Heart left ventricle (tissue), 16 donors: Measurements from ENCODE around the gene SIL1. TPM values are rescaled to one million over a fixed set of nuclear protein-coding genes. Genes with fewer than 3 reads are reported as not detected.

ENCODE experiments used
- ATAC-seq, 4 donors: fragments of 200-7000 bp; cut with Tn5 transposase; one replicate each; pipeline ENCODE4 v1.9.1; 2020 to 2022; ENCODE audit warnings: moderate library complexity in 4 of 4, mild to moderate bottlenecking in 3 of 4, moderate number of reproducible peaks in 1 of 4
- DNase-seq, 5 donors: peaks; one replicate each; pipeline ENCODE4 v3.0.0-alpha.2; 2020
- H3K27ac ChIP-seq, 12 donors: fragments of 200-600 bp; sonication (generic) in 4 of 12; one replicate each; pipeline versions ENCODE4 v1.5.0 to v1.8.0; 2016 to 2022; ENCODE audit warnings: mild to moderate bottlenecking in 2 of 12
- H3K27me3 ChIP-seq, 9 donors: fragments of 200-600 bp; sonication (generic) in 2 of 9; one replicate each; pipeline versions ENCODE4 v1.5.1 to v1.8.0; 2016 to 2022; ENCODE audit warnings: mild to moderate bottlenecking in 3 of 9
- H3K36me3 ChIP-seq, 9 donors: fragments of 200-600 bp; sonication (generic) in 2 of 9; one replicate each; pipeline versions ENCODE4 v1.5.0 to v1.8.0; 2018 to 2022; ENCODE audit warnings: mild to moderate bottlenecking in 2 of 9
- H3K4me1 ChIP-seq, 12 donors: fragments of 200-600 bp; sonication (generic) in 4 of 12; one replicate each; pipeline versions ENCODE4 v1.5.0 to v1.8.0; 2016 to 2022; ENCODE audit warnings: mild to moderate bottlenecking in 3 of 12
- H3K4me3 ChIP-seq, 12 donors: fragments of 200-600 bp; sonication (generic) in 4 of 12; one replicate each; pipeline versions ENCODE4 v1.5.0 to v1.8.0; 2017 to 2022; ENCODE audit warnings: mild to moderate bottlenecking in 9 of 12, moderate library complexity in 4 of 12
- H3K9me3 ChIP-seq, 12 donors: fragments of 200-600 bp; sonication (generic) in 4 of 12; one replicate each; pipeline versions ENCODE4 v1.5.0 to v1.8.0; 2016 to 2022; ENCODE audit warnings: mild to moderate bottlenecking in 1 of 12
- POLR2A ChIP-seq, 2 donors: fragments of 450-650 bp; IDR thresholded peaks; one replicate each; pipeline ENCODE4 v1.6.1; 2017; ENCODE audit warnings: antibody characterized with exemption in 2 of 2, mild to moderate bottlenecking in 2 of 2, moderate library complexity in 2 of 2
- WGBS, 4 donors: extraction: QIAGEN DNeasy Blood & Tissue Kit in 2 of 4; methylation state at CpG; one replicate each; pipeline versions ENCODE4 v1.1.5 to v1.1.7; 2013 to 2018; 5-methylcytosine and 5-hydroxymethylcytosine counted together
- intact Hi-C, 10 donors: fragments of 100-400 bp; cut with DNase I; formaldehyde crosslinking; loops; one replicate each; pipeline versions ENCODE4 v1.11.1 to v1.14.2; 2022
- polyA plus RNA-seq, 2 donors: library from polyadenylated mRNA; stranded (reverse); fragments of 200-250 nt; gene quantifications; one replicate each; pipeline ENCODE4 v1.2.3, GENCODE V29; 2013
- total RNA-seq, 9 donors: library from RNA; depleted of rRNA in 2 of 9; stranded (reverse); fragments of >200 nt in 2 of 9; fragmentation: NEBNext Ultra II Directional in 3 of 9; extraction: Animal tissue kit (Norgen Biotek cat#: 25700) in 3 of 9; gene quantifications; one replicate each; pipeline versions ENCODE4 v1.1.0 to v1.2.4, GENCODE V29; 2016 to 2023
- TF ChIP-seq, protein P1 (sequence below), 12 donors: fragments of 200-600 bp; sonication (generic) in 4 of 12; IDR thresholded peaks; one replicate each; pipeline versions ENCODE4 v1.5.0 to v1.8.0; 2018 to 2022; ENCODE audit warnings: antibody characterized with exemption in 12 of 12, mild to moderate bottlenecking in 5 of 12
- donor health status: ischemic (EF 13 %, LVEDD 7.1; RV severe dilation, severe dysfunction).
- donor health status: healthy with polysubstance abuse.
- donor health status: DM: no; HTN: yes; CAD: no.
- donor health status: DM: no; HTN: no; CAD: no.
- donor health status: ischemic (EF 25% LVEDD 6.9; RV normal size, moderate dysfunction).
- donor health status: ischemic (EF 25% LVEDD 5.7; RV mildly dilated, moderate dysfunction).
- donor health status: healthy.
- donor health status: DM: yes; HTN: yes; CAD: no.
- donor health status: ischemic (EF 35%, LVEDD 5.7; RV mildly dilated, moderate dysfunction).
- donor health status: nonischemic (EF 11% LVEDD 7.7; RV severe dilation, severe dysfunction).
- donor health status: DM: yes; HTN: yes; CAD: no.
- donor health status: PGD.
- donor health status: ischemic (EF 29% LVEDD 5.4; RV normal size, mild dysfunction).
- donor health status: nonischemic (EF 23%, LVEDD 6.1; RV moderate dilation, normal function).

Gene SIL1
- total and polyA plus RNA-seq, 11 donors, result 33.8 to 341 (median 40.2) TPM

DNA sequence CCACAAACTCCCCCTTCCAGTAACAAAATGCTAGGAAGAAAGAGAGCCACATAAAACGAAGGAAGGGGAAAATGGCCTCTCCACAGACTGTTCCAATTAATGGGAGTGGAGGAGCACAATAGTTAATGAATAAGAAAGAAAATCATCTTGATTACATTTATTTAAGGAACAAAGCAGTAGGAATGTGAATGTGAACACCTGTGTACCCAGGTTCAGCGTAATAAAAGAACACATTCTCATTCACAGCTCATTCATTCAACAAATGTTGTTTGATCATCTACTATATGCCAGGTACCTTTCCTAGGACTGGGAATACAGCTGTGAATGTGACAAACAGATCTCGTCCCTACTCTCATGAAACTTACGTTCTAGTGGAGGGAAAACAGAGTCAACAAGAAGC is 35.7 kb downstream of the SIL1 start:
- intact Hi-C loops, result no loop called here
- Histone ChIP-seq H3K9me3 (no peaks in the 10 kb centered on the region), H3K4me3 (no peak overlapping the region), H3K36me3 (no peaks in the 10 kb centered on the region), H3K27ac (no peak overlapping the region), H3K4me1 (peaks cover 0 to 3% (median 0%) of the 10 kb centered on the region in 12 donors), H3K27me3 (no peaks in the 10 kb centered on the region)
- DNase-seq, result no peak
- 93 to 96% (median 94%) methylated on average over 4 of the region's 4 CpGs for WGBS, 4 donors
- TF ChIP-seq POLR2A (IDR thresholded peaks at IDR 0.05), result no peak
- TF ChIP-seq, protein P1, sequence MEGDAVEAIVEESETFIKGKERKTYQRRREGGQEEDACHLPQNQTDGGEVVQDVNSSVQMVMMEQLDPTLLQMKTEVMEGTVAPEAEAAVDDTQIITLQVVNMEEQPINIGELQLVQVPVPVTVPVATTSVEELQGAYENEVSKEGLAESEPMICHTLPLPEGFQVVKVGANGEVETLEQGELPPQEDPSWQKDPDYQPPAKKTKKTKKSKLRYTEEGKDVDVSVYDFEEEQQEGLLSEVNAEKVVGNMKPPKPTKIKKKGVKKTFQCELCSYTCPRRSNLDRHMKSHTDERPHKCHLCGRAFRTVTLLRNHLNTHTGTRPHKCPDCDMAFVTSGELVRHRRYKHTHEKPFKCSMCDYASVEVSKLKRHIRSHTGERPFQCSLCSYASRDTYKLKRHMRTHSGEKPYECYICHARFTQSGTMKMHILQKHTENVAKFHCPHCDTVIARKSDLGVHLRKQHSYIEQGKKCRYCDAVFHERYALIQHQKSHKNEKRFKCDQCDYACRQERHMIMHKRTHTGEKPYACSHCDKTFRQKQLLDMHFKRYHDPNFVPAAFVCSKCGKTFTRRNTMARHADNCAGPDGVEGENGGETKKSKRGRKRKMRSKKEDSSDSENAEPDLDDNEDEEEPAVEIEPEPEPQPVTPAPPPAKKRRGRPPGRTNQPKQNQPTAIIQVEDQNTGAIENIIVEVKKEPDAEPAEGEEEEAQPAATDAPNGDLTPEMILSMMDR (IDR thresholded peaks at IDR 0.05), result no peak
- ATAC-seq, result no peak

DNA sequence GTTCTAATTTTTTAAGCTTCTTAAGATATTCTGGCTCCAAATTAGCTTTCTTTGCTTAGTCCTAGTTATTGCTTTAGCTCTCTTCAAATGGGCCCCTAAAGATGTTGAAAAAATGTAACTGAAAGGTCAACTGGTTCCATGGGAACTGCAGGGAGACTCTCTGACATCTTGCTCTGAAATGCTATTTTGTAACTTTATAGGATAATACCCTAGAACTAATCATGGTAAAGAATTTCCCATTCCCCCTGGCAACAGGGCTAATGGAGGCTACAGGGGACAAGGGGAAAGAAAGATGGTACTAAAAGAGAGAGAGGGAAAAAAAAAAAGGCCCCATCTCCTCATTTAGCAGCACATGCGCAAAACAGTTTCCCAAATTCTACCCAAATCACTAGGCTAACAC is 39.4 kb downstream of the SIL1 start:
- Histone ChIP-seq H3K27me3 (no peaks in the 10 kb centered on the region), H3K27ac (no peak overlapping the region), H3K4me1 (peaks cover 0 to 6% (median 0%) of the 10 kb centered on the region in 12 donors), H3K9me3 (peaks cover 0 to 6% (median 2%) of the 10 kb centered on the region in 12 donors), H3K36me3 (no peaks in the 10 kb centered on the region), H3K4me3 (no peak overlapping the region)
- no peak for DNase-seq
- intact Hi-C loops, result no loop called here
- 95 to 100% (median 96%) methylated on average over 1 of the region's 1 CpG for WGBS, 4 donors
- TF ChIP-seq, protein P1 (IDR thresholded peaks at IDR 0.05), result no peak
- no peak for TF ChIP-seq POLR2A (IDR thresholded peaks at IDR 0.05)
- no peak for ATAC-seq

- ATAC-seq, result no peak
- Histone ChIP-seq H3K4me1 (peaks cover 0 to 6% (median 0%) of the 10 kb centered on the region in 12 donors), H3K4me3 (no peak overlapping the region), H3K9me3 (peaks cover 0 to 6% (median 2%) of the 10 kb centered on the region in 12 donors), H3K27me3 (no peaks in the 10 kb centered on the region), H3K27ac (no peak overlapping the region), H3K36me3 (no peaks in the 10 kb centered on the region)
- intact Hi-C loops, result no loop called here
- no peak for DNase-seq
- no peak for TF ChIP-seq POLR2A (IDR thresholded peaks at IDR 0.05)
- TF ChIP-seq, protein P1 (IDR thresholded peaks at IDR 0.05), result no peak
Measured at GRCh38 chr5:139157556-139157955, 40.6 kb downstream of the SIL1 start.

GRCh38 chr5:139156814-139157213 is 41.4 kb downstream of the SIL1 start:
- no peak overlapping the region for H3K4me3 ChIP-seq

More at GRCh38 chr5:139156814-139157213, 41.4 kb downstream of the SIL1 start:
- DNase-seq, result no peak
- no peaks in the 10 kb centered on the region for H3K36me3 ChIP-seq
- TF ChIP-seq, protein P1 (IDR thresholded peaks at IDR 0.05), result no peak
- no peak for TF ChIP-seq POLR2A (IDR thresholded peaks at IDR 0.05)
- ATAC-seq, result peak in 2 of 4 donors; percentile 33 to 66
- peaks cover 0 to 3% (median 0%) of the 10 kb centered on the region in 12 donors for H3K4me1 ChIP-seq
- no peaks in the 10 kb centered on the region for H3K27me3 ChIP-seq
- H3K9me3 ChIP-seq, result peaks cover 0 to 6% (median 2%) of the 10 kb centered on the region in 12 donors
- 69 to 100% (median 87%) methylated on average over 1 of the region's 1 CpG for WGBS, 4 donors
- H3K27ac ChIP-seq, result no peak overlapping the region
- intact Hi-C loops, result no loop called here
